Stimulated activated CD8-positive, alpha-beta memory T cell treated with anti-CD3 and anti-CD28 coated beads, Interleukin-4, amount 100 ng/mL, for 1 hour (primary cell): Measurements from ENCODE around the gene DENND1A.

Experiments used
- DNase-seq, 2 donors: peaks; one replicate each; pipeline ENCODE4 v3.0.0-alpha.2; 2020; ENCODE audit warnings: low read depth in 2 of 2, low spot score in 1 of 2

DENND1A gene

DNA sequence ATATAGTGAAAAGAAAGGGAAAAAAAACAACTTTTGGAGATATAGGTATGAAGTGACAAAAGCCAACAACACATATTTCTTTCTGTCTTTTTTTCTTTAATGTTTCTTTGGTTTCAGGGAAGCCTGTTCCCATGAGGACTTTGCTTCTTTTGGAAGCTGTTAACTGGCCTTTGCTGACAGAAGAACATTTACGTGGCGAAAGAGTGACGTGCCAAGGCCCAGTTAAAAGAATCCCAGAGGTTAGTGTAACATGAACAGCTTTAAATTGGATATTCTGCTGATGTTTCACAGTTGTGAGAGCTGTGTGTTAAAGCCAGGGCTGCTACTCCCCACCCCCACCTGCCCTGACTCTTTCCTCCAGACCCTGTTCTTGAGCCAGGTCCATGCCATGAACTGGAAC is 298.1 kb downstream of the DENND1A start:
- DNase-seq: no peak

DNA sequence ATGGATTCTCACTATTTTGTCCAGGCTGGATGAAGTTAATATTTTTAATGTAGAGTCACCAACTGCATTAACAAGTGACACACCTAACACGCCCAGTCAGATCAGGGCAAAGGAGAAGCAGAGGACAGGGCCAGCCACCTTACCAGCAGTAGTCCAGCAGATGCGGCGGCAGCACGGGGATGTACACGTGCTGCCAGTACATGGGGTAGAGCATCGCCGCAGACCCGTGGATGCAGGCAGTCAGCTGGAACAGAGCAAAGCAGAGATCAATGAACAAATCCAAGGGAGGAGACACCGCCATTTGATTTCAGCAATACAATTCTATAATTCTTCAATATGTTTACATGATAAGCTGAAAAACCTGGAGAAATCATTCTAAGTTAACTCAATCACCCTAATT is 299.7 kb downstream of the DENND1A start:
- no peak for DNase-seq

GRCh38 chr9:123629531-123629930 is 300.4 kb downstream of the DENND1A start:
- no peak for DNase-seq

DNA sequence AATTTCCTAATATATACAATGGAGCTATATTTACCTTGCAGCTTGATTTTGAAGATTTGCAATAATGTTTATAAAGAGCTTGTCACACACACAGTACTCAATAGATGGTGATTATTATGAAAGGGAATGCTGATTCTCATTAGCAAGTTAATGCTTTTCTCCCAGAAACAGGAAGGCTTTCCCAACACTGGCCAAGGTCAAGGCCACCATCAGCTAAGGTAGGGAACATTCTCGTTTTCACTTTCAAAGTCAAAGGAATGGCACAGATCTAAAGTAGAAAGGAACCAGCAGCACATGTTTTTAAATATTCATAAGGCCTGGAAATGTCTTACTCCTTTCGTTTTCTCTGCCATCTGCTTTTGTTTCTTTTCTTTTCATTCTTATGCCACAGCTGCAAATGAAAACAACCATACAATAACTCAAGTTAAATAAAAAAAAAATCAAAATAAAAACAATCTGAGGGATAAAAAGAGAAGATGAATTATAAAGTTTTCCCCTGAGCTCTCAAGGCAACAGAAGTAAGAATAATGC is 307.1 kb downstream of the DENND1A start:
- no peak for DNase-seq

GRCh38 chr9:123620239-123620638 is 309.7 kb downstream of the DENND1A start:
- no peak for DNase-seq

GRCh38 chr9:123617952-123618678 is 311.8 kb downstream of the DENND1A start:
- no peak for DNase-seq

DNA sequence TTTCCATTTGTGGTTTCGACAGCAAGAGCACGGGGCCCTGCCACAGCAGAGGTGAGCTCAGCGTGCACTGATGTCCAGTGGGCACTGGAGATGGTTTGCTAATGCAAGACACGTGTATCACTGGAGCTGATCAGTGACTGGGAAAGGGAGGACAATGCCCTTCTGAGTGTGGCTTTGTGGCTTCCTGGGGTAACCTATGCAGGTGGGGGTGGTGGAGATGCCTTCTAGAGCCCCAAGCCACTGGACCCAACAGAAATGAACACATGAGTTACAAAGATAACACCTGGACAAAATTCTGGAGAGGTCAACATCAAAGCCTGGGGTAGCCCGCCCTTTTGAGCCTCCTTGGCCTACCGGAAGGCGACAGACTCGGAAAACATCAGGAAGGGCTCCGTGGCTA is 312.6 kb downstream of the DENND1A start:
- no peak for DNase-seq

- no peak for DNase-seq
Observed at GRCh38 chr9:123616707-123617106, 313.2 kb downstream of the DENND1A start.

DNA sequence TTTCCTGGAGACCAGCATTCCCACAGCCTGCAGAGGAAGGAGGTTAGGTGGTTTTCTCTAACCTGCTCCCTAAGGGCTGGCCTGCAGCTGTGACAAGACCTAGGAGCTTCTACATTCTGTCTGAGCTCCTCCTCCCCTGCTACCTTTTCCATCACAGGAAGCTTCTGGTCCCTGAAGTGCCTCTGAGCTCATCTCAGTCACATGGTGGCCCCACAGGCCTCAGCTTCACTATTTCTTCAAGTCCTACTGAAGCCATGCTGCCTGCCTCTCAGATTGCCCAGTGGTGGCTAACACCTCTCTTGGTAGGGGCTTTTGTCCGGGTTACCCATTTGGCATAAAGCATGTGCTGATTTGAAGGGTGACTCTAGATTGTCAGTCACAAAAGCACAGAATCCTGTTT is 314.5 kb downstream of the DENND1A start:
- DNase-seq: no peak

GRCh38 chr9:123614306-123615263 is 315.3 kb downstream of the DENND1A start:
- DNase-seq: no peak

- no peak for DNase-seq
Observed at GRCh38 chr9:123611226-123611625, 318.7 kb downstream of the DENND1A start.

DNA sequence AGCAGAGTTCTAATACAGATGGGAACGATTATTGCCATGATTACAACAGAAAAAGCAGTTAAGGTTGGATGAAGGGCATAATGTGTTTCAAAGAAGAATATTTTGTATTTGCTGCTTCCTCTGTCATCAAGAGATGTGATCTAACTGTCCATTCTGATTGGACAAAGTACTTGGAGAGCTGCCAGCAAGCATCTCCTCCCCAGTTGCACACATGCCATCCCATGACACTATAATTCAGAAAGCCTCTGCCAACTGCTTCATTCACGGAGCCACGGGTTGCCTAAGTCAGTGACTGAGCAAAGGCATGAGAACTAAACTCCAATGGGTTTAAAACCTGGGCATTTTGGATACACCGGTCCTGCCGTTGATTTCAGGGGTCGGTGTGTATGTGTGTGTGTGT is 320.1 kb downstream of the DENND1A start:
- no peak for DNase-seq

GRCh38 chr9:123608104-123608503 is 321.8 kb downstream of the DENND1A start:
- no peak for DNase-seq

DNA sequence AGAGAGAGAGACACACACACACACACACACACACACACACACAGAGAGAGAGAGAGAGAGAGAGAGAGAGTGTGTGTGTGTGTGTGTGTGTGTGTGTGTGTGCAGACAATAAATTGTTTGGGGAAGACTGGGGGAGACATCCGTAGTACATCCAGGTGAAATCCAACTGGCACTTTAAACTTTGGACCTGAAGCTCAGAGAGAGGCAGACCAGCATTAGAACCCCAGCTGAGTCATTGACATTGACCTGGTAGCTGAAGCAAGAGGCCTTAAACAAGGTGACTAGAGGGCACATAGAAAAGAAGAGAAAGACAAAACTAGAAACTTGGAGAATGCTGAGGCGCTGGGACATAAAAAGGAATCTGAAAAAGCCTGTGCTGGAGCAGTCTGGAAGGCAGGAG is 322.4 kb downstream of the DENND1A start:
- no peak for DNase-seq

GRCh38 chr9:123606141-123606540 is 323.8 kb downstream of the DENND1A start:
- DNase-seq: no peak

DNA sequence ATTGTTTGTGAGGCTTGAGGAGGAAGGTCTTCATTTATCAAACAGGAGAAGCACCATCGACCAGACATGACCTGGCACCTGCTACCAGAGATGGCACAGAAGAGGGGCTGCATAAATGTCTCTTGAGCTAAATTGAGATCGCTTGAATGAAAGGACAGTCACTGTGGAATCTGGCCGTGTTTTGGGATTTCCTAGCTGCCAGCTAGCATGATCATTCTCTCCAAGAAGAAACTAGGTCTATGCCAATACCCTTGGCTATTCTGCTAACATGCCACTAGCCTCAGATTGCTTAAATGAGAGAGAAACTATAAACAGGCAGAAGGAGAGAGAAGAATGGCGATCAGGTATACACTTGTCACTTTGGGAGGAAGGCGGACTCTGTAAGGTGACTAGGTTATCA is 324.6 kb downstream of the DENND1A start:
- DNase-seq: no peak

- no peak for DNase-seq
Observed at GRCh38 chr9:123604861-123605260, 325.1 kb downstream of the DENND1A start.

DNA sequence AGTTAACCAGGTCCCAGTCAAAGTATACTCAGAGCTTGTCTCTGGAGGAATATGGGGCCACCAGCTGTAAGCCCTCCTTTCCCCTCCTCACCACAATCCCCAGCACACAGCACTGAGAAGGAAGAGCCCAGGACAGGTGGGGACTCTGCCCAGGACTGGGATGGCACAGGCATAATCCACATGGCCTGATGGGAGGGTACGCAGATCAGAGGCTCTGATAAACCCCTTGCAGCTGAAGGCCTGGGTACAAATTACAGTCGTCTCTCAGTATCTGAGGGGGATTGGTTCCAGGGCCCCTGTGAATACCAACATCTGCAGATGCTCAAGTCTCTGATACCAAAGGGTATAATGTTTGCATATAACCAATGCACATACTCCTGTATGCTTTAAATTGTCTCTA is 328.1 kb downstream of the DENND1A start:
- DNase-seq: no peak

DNA sequence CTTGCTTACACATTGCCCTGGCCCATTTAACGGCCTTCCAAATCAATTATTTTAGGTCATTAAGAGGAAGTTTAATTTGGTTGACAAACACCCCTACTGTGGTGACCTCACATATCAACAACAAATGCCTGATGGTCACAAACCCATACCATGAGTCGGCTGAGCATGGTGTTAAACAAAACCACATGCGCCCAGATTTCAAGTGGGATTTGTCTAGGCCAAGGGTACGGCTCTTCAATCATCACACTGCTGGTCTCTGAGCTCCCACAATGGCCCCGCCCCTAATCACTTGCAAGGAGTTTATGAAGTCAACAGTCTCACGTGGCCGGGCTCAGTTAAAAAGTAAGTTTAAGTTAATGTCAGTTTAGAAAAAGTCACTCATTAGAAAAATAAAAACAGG is 330.1 kb downstream of the DENND1A start:
- no peak for DNase-seq

- no peak for DNase-seq
Observed at GRCh38 chr9:123597876-123598556, 331.9 kb downstream of the DENND1A start.

- no peak for DNase-seq
Observed at GRCh38 chr9:123597048-123597447, 332.9 kb downstream of the DENND1A start.

DNA sequence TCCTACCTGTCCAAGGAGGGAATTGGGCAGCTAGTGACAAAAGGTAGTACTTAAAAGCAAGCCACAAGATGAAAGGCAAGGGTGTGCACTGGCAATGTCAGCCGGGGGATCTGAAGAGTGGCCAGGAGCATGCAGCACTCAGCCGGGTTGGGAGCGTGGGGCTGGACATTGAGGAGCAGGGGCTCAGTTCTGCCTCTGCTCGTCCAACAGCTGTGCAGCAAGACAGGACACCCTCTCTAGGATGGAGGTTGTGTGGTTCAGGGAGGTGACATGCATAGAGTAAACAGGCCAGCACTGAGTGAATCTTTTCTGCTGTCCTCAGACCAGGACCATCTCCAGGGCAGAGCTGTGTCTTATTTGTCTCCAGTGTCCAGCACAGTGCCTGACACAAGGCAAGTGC is 338.6 kb downstream of the DENND1A start:
- no peak for DNase-seq
